ENCODE measurements around the gene NFIA.

Gene NFIA

GRCh38 chr1:61261595-61261994 lies 179.2 kb downstream of the NFIA start:
- Histone ChIP-seq H3K4me3 (ENCODE audit: low read depth, low read length) (no peak overlapping the region), H3K4me1 (ENCODE audit: control insufficient read depth, insufficient read depth, low read length) (peaks cover 11% of the 10 kb centered on the region), H3K9me3 (ENCODE audit: control insufficient read depth, insufficient read depth, low read depth, low read length) (no peaks in the 10 kb centered on the region), H3K36me3 (ENCODE audit: control insufficient read depth in 2 of 2, insufficient read depth in 1 of 2, low read length in 2 of 2) (no peaks in the 10 kb centered on the region), H3K27ac (ENCODE audit: extremely low read depth, low read depth, low read length) (no peak overlapping the region)
- no peak for TF ChIP-seq INSM2 (tag by site-specific recombination; IDR thresholded peaks at IDR 0.05)
- peak; percentile 89 for TF ChIP-seq PRDM6 (tag by site-specific recombination; IDR thresholded peaks at IDR 0.05)
- no peak for TF ChIP-seq ZNF449 (tag by site-specific recombination; IDR thresholded peaks at IDR 0.05)
- TF ChIP-seq PRDM1 (tag by site-specific recombination; IDR thresholded peaks at IDR 0.05), result peak; percentile 25; the same call in 1 of the 2 replicates
- no peak for TF ChIP-seq ZNF513 (tag by site-specific recombination; IDR thresholded peaks at IDR 0.05)
- POLR2A ChIA-PET, result no interaction called here
- CTCF ChIA-PET, result no interaction called here

GRCh38 chr1:61263905-61264824 lies 181.8 kb downstream of the NFIA start:
- Histone ChIP-seq H3K9me3 (ENCODE audit: control insufficient read depth, insufficient read depth, low read depth, low read length) (no peaks in the 10 kb centered on the region), H3K4me3 (ENCODE audit: low read depth, low read length) (no peak overlapping the region), H3K4me1 (ENCODE audit: control insufficient read depth, insufficient read depth, low read length) (peaks cover 8% of the 10 kb centered on the region), H3K27ac (ENCODE audit: extremely low read depth, low read depth, low read length) (no peak overlapping the region), H3K36me3 (ENCODE audit: control insufficient read depth in 2 of 2, insufficient read depth in 1 of 2, low read length in 2 of 2) (no peaks in the 10 kb centered on the region)
- peak; percentile 79 for TF ChIP-seq ZNF362 (tag by site-specific recombination; IDR thresholded peaks at IDR 0.05)
- TF ChIP-seq ZNF830 (tag by site-specific recombination; IDR thresholded peaks at IDR 0.05; ENCODE audit: low read depth), result no peak
- TF ChIP-seq ZNF704 (tag by site-specific recombination; IDR thresholded peaks at IDR 0.05), result no peak
- ChIA-PET POLR2A (no interaction called here), CTCF (interaction anchor here (0.6 to 1.4 kb wide), 5 partner anchors 14 to 588 kb away, joined by 3 to 7 read pairs (median 4); no protein-coding TSS in a partner anchor)

GRCh38 chr1:61264825-61265242 lies 182.5 kb downstream of the NFIA start:
- Histone ChIP-seq H3K27ac (ENCODE audit: extremely low read depth, low read depth, low read length) (no peak overlapping the region), H3K9me3 (ENCODE audit: control insufficient read depth, insufficient read depth, low read depth, low read length) (no peaks in the 10 kb centered on the region), H3K36me3 (ENCODE audit: control insufficient read depth in 2 of 2, insufficient read depth in 1 of 2, low read length in 2 of 2) (no peaks in the 10 kb centered on the region), H3K4me3 (ENCODE audit: low read depth, low read length) (no peak overlapping the region), H3K4me1 (ENCODE audit: control insufficient read depth, insufficient read depth, low read length) (peaks cover 8% of the 10 kb centered on the region)
- CTCF ChIA-PET, result interaction anchor here (0.6 to 1.4 kb wide), 4 partner anchors 146 to 587 kb away, joined by 3 to 4 read pairs (median 4); no protein-coding TSS in a partner anchor
- TF ChIP-seq ZNF768 (tag by site-specific recombination; IDR thresholded peaks at IDR 0.05), result no peak
- TF ChIP-seq ZFP41 (tag by site-specific recombination; IDR thresholded peaks at IDR 0.05; ENCODE audit: borderline replicate concordance), result no peak
- TF ChIP-seq BCL6B (tag by site-specific recombination; IDR thresholded peaks at IDR 0.05), result no peak
- POLR2A ChIA-PET, result no interaction called here

All from HEK293 (cell line).